OCI-LY7 (cell line): ENCODE results near the gene PAX7. TPM values are rescaled to one million over a fixed set of nuclear protein-coding genes. Genes with fewer than 3 reads are reported as not detected.
"Not testable (repeated sequence)": the region's sequence is repeated elsewhere in the genome, so short reads cannot be mapped to it uniquely, and the experiment has no call there.

ENCODE experiments used
- BruUV-seq: library from RNA; stranded (reverse); fragments of 400-500 nt; replicated peaks from 2 replicates; lab custom pipeline; 2021; lab: Mats Ljungman, UMichigan
- CTCF ChIA-PET: fragments of 300-600 bp; sonication (Branson Sonifier 250); formaldehyde crosslinking; loops from one replicate; lab custom pipeline; 2022; ENCODE audit warnings: antibody characterized with exemption; ENCODE audit not compliant: unreplicated experiment; lab: Charles Lee
- POLR2A ChIA-PET: fragments of 300-600 bp; sonication (Branson Sonifier 250); formaldehyde crosslinking; loops from one replicate; lab custom pipeline; 2022; ENCODE audit warnings: antibody characterized with exemption; lab: Charles Lee
- DNase-seq: peaks from one replicate; pipeline ENCODE4 v3.0.0-alpha.2; 2015; ENCODE audit warnings: low spot score
- H2AFZ ChIP-seq: fragments of 200-600 bp; sonication (generic), shearing (Covaris generic); 2 replicates; pipeline ENCODE4 v1.6.1; 2014; ENCODE audit warnings: mild to moderate bottlenecking, antibody characterized with exemption, low read length, moderate library complexity
- H3K27ac ChIP-seq: fragments of 200-600 bp; sonication (generic); 2 replicates; pipeline ENCODE4 v1.5.1; 2014; ENCODE audit warnings: mixed run types, low read depth, mild to moderate bottlenecking, moderate library complexity, low read length, inconsistent platforms; ENCODE audit not compliant: poor library complexity, severe bottlenecking
- H3K36me3 ChIP-seq: fragments of 200-600 bp; sonication (generic); 2 replicates; pipeline ENCODE4 v1.6.1; 2014; ENCODE audit warnings: mild to moderate bottlenecking, antibody characterized with exemption, low read length, moderate library complexity, mixed read lengths; ENCODE audit not compliant: insufficient read depth
- H3K4me1 ChIP-seq: fragments of 200-600 bp; sonication (generic); 2 replicates; pipeline ENCODE4 v1.5.1; 2014; ENCODE audit warnings: mild to moderate bottlenecking, low read length; ENCODE audit not compliant: insufficient read depth, poor library complexity, severe bottlenecking
- H3K4me2 ChIP-seq: fragments of 200-600 bp; sonication (generic); 2 replicates; pipeline ENCODE4 v1.6.1; 2014; ENCODE audit warnings: mild to moderate bottlenecking, low read length
- H3K4me3 ChIP-seq: fragments of 200-600 bp; sonication (generic); 2 replicates; pipeline ENCODE4 v1.5.1; 2014; ENCODE audit warnings: mild to moderate bottlenecking, low read depth, low read length; ENCODE audit not compliant: poor library complexity, severe bottlenecking
- H3K79me2 ChIP-seq: fragments of 200-600 bp; sonication (generic); 2 replicates; pipeline ENCODE4 v1.6.1; 2016; ENCODE audit warnings: low read depth, mild to moderate bottlenecking, low read length, moderate library complexity, mixed read lengths; ENCODE audit not compliant: insufficient read depth
- H3K9me2 ChIP-seq: fragments of 200-600 bp; sonication (generic); 2 replicates; pipeline ENCODE4 v1.6.1; 2016; ENCODE audit warnings: mild to moderate bottlenecking, low read length, mixed read lengths; ENCODE audit not compliant: insufficient read depth
- H3K9me3 ChIP-seq: fragments of 200-600 bp; sonication (generic); 2 replicates; pipeline ENCODE4 v1.6.1; 2014; ENCODE audit warnings: mild to moderate bottlenecking, mixed run types, low read length, mixed read lengths
- H4K20me1 ChIP-seq: fragments of 200-600 bp; sonication (generic); 2 replicates; pipeline ENCODE4 v1.6.1; 2014; ENCODE audit warnings: mild to moderate bottlenecking, antibody characterized with exemption, low read length, moderate library complexity, mixed read lengths; ENCODE audit not compliant: insufficient read depth
- EZH2phosphoT487 ChIP-seq: fragments of 200-600 bp; sonication (generic); IDR thresholded peaks from 2 replicates; pipeline ENCODE4 v1.6.1; 2018; ENCODE audit warnings: low read depth, borderline replicate concordance, mild to moderate bottlenecking, mixed run types, antibody characterized with exemption, low read length, moderate library complexity, mixed read lengths
- intact Hi-C: fragments of 100-400 bp; cut with micrococcal nuclease; formaldehyde crosslinking; loops from one replicate; pipeline ENCODE4 v1.10.0; 2022; ENCODE audit not compliant: unreplicated experiment
- total RNA-seq, 2 experiments: library from RNA; depleted of rRNA in 1 of 2; stranded (reverse); fragments of >200 nt in 1 of 2; shearing (Covaris generic) in 1 of 2; gene quantifications; 2 replicates each; pipeline ENCODE4 v1.2.3, GENCODE V29; 2014 to 2022
- TF ChIP-seq, protein P1 (sequence below): fragments of 200-600 bp; sonication (generic); conservative IDR thresholded peaks from 2 replicates; pipeline ENCODE4 v1.5.1; 2014; ENCODE audit warnings: mild to moderate bottlenecking, antibody characterized with exemption, low read length, moderate library complexity, mixed read lengths

Gene PAX7
- total RNA-seq, 2 experiments from 2014 or later: not detected

DNA sequence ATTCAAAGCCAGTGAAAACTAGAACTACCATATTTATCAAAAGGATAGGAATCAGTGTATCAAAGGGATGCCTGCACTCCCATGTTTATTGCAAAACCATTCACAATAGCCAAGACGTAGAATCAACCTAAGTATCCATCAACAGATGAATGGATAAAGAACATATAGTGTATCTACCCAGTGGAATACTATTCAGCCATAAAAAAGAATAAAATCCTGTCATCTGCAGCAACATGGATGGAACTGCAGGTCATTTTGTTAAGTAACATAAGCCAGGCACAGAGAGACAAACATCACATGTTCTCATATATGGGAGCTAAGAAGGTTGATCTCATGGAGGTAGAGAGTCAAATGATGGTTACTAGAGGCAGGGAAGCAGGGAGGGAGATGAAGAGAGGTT is 110.0 kb downstream of the PAX7 start:
- Histone ChIP-seq H4K20me1 (no peaks in the 10 kb centered on the region), H3K4me2 (no peak overlapping the region), H3K27ac (no peak overlapping the region), H3K4me3 (no peak overlapping the region), H3K9me2 (no peaks in the 10 kb centered on the region), H3K9me3 (no peaks in the 10 kb centered on the region), H2AFZ (no peak overlapping the region), H3K79me2 (no peaks in the 10 kb centered on the region), H3K36me3 (no peaks in the 10 kb centered on the region), H3K4me1 (no peaks in the 10 kb centered on the region)
- BruUV-seq: no TSS peak
- no peak for DNase-seq
- POLR2A ChIA-PET: no interaction called here
- CTCF ChIA-PET: no interaction called here
- intact Hi-C loops: no loop called here
- TF ChIP-seq, protein P1, sequence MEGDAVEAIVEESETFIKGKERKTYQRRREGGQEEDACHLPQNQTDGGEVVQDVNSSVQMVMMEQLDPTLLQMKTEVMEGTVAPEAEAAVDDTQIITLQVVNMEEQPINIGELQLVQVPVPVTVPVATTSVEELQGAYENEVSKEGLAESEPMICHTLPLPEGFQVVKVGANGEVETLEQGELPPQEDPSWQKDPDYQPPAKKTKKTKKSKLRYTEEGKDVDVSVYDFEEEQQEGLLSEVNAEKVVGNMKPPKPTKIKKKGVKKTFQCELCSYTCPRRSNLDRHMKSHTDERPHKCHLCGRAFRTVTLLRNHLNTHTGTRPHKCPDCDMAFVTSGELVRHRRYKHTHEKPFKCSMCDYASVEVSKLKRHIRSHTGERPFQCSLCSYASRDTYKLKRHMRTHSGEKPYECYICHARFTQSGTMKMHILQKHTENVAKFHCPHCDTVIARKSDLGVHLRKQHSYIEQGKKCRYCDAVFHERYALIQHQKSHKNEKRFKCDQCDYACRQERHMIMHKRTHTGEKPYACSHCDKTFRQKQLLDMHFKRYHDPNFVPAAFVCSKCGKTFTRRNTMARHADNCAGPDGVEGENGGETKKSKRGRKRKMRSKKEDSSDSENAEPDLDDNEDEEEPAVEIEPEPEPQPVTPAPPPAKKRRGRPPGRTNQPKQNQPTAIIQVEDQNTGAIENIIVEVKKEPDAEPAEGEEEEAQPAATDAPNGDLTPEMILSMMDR: no peak
- TF ChIP-seq EZH2phosphoT487: no peak

DNA sequence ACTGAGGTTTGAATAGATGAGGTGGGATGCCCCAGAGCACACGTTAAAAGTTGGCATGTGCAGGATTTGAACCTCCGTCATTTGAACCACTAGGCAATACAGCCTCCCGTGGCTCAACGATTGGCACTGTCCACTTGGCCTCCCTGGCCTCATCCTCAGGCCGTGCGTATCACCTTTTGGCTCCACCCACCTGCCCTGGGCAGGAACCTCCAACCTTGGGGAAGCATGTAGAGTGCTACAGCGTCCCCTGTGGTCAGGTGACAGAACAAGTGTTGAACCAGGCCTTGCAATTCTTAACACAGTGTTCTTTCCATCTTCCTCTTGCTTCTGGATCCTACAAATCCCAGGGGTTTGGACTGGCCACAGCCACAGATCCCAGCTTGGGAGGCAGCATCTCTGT is 112.6 kb downstream of the PAX7 start:
- Histone ChIP-seq H3K36me3 (no peaks in the 10 kb centered on the region), H3K9me3 (no peaks in the 10 kb centered on the region), H3K27ac (no peak overlapping the region), H2AFZ (no peak overlapping the region), H3K4me3 (no peak overlapping the region), H3K4me1 (no peaks in the 10 kb centered on the region), H4K20me1 (no peaks in the 10 kb centered on the region), H3K79me2 (no peaks in the 10 kb centered on the region), H3K9me2 (no peaks in the 10 kb centered on the region), H3K4me2 (no peak overlapping the region)
- no peak for DNase-seq
- BruUV-seq: no TSS peak
- ChIA-PET CTCF (no interaction called here), POLR2A (no interaction called here)
- intact Hi-C loops: no loop called here
- TF ChIP-seq, protein P1: no peak
- TF ChIP-seq EZH2phosphoT487: no peak

DNA sequence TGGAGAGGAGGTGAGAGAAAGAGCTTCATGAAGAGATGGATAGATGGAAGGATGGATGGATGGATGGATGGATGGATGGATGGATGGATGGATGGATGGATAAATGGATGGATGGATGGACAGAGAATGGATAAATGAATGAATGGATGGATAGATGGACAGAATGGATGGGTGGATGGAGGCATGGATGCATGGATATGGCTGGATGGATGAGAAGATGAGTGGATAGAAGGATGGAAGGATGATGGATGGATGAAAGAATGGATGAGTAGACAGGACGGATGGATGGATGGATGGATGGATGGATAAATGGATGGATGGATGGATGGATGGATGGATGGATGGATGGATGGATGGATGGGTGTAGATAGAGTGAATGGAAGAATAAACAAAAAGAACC is 113.7 kb downstream of the PAX7 start:
- intact Hi-C loops, H3K4me1 ChIP-seq, BruUV-seq, H2AFZ ChIP-seq, H3K9me3 ChIP-seq, H3K4me3 ChIP-seq, H3K4me2 ChIP-seq, H3K36me3 ChIP-seq, H4K20me1 ChIP-seq, DNase-seq, POLR2A ChIA-PET, H3K27ac ChIP-seq, H3K79me2 ChIP-seq, CTCF ChIA-PET, H3K9me2 ChIP-seq: not testable (repeated sequence)
